T-helper 2 cell (primary cell): ENCODE data around the gene LSS.
A peak's percentile ranks its signal among the peaks of the same experiment; 100 is the strongest.
"Not testable (repeated sequence)": the region's sequence is repeated elsewhere in the genome, so short reads cannot be mapped to it uniquely, and the experiment has no call there.

ENCODE experiments used
- DNase-seq, 5 experiments: peaks; one replicate each; pipeline versions ENCODE4 v3.0.0 to v3.0.0-alpha.2; 2012 to 2022

Gene LSS

DNA sequence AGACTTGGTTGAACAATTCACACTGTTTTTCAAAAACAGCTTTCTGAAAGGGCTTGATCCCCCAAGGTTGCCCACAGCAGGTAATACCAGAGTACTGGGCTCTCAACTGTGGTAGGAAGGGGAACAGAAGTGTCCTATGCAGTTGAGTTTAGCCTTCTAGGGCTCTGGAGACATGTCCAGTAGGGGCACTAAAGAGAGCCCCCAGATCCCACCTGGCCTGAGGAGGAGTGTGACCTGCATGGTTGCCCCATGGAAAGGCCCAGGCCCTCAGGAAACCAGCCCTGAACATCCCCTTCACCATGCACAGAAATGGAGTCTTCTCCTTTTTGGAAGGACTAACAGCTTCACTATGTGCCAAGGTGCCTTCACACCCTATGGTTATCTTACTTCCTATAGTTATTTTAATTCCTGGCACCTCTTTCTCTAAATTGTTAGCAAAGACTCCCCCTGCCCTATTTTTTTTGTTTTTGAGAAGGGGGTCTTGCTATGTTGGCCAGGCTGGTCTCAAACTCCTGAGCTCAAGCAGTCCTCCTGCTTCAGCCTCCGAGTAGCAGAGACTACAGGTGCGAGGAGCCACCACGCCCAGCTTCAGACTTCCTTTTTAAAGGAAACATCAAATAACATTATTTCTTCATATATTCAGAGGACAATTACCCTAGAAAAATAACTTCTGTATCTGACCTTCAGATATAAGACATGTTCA lies 16.8 kb upstream of the LSS start:
- DNase-seq, result no peak

DNA sequence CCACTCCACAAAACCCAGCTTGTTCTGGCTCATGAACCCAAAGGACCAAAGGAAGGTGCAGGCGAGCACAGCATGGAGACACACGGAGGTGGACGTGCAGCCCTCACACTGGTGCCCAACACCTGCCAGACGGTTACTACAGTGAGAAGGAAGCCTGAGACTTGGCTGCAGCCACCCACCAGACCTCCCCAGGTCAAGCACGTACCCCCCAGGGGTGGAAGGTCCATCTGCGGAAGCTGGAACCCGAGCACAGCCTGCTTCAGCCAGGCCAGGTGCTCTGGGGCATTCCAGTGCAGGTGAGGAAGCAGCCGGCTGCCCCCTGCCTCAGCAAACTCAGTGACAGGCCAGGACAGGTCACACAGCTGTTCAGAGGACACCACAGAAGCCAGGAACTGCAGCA lies 16.0 kb upstream of the LSS start:
- DNase-seq, result no peak

DNA sequence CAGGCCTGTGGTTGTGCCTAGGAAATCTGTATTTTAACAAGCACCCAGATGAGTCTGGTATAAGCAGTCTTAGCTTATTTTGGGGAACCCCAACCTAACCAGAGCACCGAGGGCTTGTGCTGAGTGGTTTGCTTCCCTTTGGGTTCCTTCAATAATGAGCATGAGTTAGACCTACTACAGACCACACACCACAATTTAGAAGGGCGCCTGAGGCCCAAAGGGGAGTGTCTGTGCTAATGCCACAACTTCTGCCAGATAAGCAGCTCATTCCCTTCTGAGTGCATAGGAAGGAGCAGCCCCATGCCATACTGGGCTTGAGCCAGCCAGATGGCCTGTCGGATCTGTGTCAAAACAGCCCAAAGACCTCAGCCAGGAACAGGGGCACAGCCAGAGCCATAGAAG lies 15.4 kb upstream of the LSS start:
- peak in 1 of 5 experiments; percentile 50 for DNase-seq

DNA sequence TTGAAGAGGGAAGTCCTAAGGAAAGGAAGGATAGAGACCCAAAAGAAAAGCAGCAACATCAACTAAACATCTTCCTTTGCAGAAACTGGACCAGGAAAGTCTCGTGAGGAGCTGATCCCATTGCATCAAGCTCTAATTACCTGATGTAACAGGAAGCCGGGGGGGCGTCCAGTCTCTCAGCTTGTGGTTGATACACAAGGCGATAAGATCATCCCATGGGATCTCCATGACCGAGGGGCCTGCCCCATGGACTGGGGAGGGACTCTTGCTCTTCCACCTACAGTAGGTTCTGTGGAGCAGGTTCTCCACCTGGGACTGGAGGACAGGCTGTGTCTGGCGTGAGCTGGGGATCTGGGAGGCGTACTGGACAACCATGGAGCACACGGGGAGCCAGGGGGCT lies 14.8 kb upstream of the LSS start:
- no peak for DNase-seq

DNA sequence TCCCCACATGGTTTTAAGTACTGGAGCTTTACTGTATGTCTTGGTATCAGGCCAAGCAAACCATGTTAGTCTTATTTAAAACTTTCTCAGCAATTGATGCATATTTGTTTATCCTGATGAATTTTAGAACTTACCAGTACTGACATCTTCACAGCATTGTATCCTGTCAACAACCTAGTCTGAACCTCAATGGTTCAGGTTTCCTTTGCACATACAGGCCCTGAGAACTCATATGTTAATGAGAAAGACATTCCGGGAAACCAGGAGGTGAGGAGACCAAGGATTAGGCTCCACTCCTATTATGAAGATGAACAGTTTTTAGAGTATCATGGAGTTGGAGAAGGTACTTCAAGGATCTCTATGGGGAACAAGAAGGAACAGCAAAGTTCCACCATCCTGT lies 13.0 kb upstream of the LSS start:
- DNase-seq, result not testable (repeated sequence)

DNA sequence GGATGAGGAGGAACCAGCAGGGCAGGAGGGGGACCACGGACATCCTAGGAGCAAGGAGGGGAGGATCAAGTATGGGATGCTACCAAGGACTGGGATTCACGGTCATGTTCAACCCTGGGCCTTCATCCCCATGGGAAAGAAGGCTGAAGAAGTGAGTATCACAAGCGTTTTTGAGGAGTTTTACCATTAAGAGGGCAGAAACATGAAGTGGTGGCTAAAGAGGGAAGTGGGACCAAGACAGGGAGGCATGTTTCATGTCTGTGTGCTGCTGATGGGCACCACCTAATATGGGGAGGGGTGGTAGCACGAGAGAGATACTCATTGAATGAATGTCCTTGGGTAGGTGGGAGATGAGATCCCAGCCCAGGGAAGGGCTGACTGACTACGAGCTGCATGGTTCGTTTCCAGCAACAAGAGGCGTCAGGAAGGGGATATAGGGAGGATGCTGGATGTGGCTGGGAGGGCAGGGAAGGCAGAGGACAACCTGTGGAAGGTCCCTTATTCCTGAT lies 11.3 kb upstream of the LSS start:
- DNase-seq, result no peak

DNA sequence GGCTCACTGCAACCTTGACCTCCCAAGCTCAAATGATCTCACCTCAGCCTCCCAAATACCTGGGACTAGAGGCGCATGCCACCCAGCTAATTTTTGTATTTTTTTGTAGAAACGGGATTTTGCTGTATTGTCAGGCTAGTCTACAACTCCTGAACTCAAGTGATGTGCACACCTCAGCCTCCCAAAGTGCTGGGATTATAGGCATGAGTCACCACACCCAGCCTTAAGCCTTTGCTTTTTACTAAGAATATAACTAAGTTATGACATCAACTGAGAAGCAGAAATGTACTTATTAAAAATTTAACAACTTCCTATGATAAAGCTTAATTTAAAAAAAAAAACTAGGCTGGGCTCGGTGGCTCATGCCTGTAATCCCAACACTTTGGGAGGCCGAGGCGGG lies 8.9 kb upstream of the LSS start:
- no peak for DNase-seq

DNA sequence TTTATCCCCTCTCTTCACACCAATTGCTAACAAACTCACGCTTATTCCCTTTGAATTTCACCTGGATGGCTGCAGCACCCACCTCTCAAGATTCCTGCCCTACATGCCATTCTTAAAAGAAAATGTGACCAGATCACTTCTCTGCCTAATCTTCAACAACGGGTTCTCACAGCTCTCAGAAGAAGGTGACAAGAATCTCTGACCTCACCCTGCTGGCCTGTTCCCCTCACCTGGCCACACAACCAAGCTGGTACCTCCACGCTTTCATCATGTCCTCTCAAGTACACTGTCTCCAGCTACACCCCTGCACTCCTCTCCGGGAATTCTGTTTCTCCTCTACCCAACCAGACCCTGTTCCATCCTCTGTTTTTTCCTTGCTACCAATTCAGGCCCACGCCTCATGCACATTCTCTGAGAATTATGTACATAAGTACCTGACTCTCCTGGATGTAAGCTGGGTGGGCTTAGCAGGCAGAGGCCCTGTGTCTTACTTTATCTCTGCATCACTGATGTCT lies 5.9 kb upstream of the LSS start:
- DNase-seq, result no peak

DNA sequence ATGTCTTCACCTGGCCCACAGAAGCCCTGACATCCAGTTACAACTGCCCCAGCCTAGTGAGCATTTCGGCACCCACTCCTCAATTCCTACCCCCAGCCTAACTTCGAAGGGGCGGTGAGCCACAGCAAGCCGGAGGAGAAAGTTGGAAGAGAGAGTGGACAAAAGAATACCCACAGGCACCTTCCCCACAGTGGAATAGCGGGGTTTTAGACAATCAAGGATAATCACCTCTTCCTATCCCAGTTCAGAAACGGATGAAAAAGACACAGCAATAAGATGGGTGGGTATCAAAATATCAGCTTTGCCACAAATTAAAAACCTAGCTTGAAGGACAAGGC lies 1.3 kb upstream of the LSS start:
- DNase-seq, result no peak

DNA sequence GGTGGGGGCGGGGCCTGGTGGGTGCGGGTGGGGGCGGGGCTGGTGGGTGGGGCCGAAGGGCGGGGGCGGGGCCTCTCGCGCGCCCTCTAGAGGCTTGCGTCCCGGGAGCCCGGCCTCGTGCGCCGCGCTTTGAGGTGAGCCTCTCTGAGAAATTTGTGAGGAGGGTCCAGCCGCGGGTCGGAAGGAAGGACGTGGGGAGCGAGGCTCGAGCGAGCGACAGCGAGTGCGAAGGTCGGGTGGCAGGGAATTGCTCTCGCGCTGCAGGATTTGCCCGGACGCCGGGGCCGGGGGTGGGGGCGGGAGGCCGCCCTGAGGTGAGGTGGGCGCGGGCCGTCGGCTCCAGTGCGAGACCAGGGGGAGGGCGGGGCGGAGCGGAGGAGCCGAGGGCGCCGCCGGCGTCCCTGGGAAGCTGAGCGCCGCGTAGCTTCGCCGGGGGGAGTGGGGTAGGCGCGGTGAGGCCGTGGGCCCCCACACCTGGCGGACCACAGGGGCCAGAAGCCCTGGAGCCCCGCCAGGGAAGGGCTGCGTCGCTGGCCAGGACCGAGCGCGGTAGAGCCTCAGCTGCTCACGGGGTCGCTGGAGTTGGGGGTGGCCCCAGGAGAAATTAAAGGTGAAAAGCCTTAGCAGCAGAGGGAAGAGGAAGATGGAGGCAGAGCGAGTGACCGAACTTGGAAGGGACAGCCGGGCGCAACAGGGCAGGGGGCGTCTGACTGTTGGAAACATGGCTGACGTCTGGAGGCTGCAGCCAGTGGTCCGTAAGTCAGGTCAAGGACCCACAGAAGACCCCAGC lies 754 bp upstream of the LSS start:
- DNase-seq, result peak in 3 of 5 experiments; percentile 29 to 51 (median 33)

DNA sequence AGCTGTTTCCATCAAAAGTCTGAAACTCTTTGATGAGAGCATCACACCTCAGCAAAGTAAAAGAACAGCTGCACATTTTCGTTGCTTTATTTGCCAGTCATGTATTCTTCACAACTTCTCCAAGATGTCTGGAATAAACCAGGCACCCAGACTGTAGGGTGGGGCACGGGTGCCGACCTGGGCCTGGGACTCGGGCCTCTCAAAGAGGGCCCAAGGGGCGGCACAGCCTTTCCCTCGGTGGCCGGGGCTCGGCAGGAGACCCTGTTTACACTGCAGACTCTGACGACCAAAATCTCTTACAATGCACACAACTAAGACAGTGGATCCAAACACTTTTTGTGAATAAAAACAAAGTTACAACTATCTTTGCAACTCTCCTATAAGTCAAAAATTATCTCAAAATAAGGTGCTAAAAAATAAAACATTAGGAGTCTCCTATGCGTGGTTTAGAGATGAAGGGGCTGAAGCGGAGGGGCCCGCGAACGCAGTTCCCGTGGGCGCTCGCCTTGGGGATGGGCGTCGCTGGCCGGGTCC lies 696 bp downstream of the LSS start:
- DNase-seq, result no peak

DNA sequence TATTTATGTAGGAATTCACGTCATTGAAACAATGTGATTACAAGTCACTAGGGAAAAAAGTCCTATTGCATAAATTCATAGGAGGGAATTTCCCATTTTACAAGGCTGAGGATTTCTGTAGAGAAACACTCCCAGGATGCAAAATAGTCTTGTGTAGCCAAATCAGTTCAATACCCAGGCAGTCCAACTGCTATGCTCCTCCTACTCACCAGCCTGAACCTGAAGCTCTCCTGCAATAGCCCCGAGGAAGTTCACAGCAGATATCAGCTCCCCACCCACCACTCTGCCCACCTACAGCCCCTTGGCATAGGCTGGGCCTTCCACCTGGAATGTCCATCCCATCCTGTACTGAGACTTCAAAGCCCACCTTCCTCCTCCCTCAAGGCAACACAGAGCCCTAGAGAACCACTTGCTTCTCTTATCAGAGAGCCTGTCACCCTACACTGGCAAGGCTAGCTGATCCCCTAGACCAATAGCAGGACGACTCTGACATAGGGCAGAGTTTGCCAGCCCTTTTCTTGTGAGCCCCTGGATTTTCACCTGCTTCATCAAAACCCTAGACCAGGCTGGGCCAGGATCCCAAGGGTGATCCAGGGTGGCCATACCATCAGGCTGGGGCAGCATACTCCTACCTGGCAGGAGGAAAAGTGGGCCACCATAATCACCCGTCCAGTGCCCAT lies 1.5 kb downstream of the LSS start:
- DNase-seq, result peak in 1 of 5 experiments; percentile 26

DNA sequence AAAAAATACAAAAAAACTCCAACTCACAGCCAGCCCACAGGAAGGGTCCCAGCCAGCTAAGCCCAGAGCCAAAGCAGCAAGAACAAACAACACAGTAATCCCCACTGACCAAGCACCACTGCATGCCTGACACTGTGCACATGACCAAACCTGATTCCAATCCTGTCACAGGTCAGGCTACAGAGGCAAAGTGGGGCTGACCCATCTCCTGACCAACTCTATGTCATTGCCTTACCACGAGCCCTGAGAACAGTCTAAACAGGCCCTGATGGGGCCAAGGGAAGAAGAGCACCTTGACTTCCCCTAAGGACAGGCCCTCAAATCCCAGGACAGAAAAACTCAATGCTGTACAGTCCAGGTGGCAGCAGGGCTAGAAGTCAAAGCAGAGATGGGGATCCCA lies 2.4 kb downstream of the LSS start:
- no peak for DNase-seq

DNA sequence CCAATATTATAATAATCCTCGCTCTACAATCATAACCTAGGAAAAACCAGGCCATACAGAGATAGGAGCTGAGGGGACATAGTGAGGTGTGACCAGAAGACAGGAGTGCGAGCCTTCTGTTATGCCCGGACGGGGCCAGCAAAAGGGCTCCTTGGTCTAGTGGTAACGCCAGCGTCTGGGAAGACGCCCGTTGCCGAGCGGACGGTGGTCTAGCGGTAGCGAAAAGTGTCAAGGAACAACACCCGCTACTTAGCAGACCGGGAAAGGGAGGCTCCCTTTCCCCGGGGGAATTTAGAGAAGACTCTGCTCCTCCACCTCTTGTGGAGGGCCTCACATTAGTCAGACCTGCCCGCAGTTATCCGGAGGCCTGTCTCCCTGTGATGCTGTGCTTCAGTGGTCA lies 4.9 kb downstream of the LSS start:
- DNase-seq, result not testable (repeated sequence)

DNA sequence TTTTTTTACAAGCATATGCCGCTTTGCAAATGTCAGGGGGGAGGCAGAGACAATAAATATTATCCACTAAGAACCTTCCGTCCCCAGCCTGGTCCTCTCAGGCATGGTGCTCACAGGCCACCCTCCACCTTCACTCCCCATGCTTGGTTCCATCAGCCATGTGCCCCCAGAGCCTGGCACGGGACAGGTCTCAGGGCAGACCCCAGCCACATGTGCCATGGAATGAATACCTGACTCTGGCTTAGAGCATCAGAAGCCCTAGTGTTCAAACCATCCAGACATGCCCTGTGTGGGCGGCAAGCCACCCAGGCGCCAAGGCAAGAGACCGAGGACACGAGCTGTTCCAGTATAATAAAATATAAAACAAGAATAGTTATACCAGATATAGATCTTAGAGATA lies 5.4 kb downstream of the LSS start:
- DNase-seq, result no peak

DNA sequence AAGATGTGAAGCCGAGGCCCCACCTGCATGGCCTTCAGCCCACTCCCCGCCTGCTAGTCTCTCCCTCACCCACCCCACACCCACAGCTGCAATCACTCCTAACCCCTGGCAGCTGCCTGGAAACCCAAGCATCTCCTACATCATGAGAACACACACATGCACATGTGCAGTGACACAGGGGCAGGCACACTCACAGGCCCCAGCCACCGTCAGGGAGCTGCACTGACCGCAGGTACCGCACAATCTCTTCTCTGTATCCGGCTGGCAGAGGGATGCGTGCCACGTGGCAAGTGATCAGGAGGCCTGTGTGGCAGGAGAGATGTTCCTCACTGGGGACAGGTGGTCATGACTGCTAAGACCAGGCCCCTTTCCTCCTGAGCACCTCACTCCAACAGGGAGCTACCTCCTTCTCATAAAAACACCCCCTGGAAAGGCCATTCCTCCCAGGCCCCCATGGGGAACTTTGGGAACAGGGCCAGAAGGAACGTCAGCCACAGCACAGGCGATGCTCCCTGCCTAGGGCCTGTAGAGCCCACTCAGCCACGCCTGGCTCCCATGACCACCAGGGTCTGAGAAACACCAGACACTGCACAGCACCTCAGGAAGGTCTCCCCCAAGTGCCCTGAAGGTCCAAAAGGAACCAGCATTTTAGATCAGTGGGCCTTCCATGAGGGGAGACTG lies 6.0 kb downstream of the LSS start:
- no peak for DNase-seq

DNA sequence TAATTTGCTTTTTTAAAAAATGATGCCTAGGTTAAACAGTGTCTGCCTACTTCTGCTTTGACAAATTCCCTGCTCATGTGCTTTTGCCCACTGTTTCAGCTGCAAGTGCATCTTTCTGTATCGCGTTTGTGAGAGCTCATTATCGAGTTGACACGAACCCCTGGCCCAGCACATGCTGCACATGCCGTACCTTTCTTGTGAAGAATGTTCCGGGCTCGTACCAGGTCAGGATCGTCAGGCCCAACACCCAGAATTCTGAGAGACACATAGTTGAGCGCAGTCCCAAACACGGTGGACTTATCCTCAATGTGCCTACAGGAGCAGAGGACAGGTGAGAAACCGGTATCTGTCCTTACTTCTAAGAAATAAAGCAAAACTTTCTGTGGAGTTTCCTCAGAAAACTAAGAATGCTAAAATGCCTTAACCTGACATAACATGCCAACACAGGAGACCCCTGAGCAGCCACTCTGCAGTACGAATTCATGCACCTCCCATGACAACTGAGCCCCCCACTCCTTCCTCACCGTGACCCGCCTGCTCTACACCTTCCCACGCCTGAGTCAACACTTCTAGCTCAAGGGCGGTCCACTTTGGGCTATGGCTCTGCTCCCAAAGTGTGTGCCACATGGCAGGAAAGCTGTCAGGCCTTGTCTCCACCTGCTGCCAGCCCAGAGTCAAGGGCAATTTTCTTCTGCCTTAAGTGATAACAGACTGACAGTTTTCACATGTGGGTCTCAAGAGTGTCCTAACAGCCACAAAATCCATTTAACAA lies 6.7 kb downstream of the LSS start:
- no peak for DNase-seq

DNA sequence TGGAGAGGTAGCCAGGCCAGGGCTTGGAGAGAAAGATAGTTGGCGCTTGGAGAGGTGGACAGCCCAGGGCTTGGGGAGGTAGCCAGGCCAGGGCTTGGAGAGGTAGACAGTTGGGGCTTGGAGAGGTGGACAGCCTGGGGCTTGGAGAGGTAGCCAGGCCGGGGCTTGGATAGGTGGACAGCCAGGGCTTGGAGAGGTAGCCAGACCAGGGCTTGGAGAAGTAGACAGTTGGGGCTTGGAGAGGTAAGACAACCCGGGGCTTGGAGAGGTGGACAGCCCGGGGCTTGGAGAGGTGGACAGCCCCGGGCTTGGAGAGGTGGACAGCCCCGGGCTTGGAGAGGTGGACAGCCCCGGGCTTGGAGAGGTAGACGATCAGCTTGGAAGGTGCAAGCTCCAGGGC lies 7.7 kb downstream of the LSS start:
- no peak for DNase-seq

DNA sequence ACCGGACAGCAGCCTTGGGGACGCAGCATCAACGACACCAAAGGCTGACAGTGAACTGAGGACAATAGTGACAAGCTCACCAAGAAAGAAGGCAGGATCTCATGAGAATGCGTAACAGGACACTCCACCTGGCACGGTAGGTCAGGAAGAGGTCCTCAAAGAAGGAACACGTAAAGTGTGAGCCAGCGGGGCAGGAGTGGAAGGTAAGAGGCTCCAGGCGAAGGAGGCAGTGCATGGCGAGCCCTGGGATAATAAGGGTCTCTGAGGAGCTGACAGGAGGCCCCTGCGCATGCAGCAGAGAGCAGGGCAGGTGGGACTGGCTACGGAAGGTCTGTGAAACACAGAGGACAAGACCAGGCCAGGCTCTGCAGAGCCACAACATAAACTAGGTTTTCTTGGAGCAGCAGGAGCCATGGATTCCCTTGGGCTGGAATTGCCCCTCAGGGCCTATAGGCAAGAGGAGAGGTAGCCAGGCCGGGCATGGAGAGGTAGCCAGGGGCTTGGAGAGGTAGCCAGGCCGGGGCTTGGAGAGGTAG lies 8.2 kb downstream of the LSS start:
- no peak for DNase-seq

DNA sequence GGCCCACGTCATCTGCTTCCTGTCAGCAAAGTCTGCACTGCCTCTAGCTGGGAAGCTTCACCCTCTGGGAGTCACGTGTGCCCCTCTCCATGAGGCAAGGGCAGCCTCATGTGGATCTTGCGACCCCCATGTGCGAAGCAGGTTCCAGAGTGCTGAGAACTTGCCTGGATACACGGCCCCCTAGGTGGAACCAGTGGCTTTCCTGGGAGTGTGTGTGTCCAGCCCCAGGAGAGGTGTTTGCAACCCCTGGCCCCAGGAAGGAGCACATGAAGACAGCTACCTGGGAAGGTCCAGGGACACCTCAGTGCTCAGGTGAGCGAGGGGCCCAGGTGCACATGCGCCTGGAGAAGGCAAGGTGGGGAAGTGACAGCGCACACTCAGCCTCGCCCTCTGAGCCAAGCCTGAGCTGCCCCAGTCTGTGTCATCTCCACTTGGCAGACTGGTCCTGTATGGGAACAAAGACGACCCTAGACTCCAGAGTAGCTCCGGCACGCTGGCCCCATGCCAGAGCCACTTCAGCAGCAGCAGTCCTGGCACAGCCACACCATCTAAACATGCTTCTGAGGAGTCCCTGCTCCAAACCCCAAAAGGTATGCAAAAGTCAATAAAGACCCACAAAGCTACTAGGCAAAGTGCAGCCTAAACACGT lies 8.9 kb downstream of the LSS start:
- DNase-seq, result no peak
